GM19328 (cell line): ENCODE results near the gene DDX52.
A peak's percentile ranks its signal among the peaks of the same experiment; 100 is the strongest.
"Not testable (repeated sequence)": the region's sequence is repeated elsewhere in the genome, so short reads cannot be mapped to it uniquely, and the experiment has no call there.

Source experiments
- ATAC-seq: cut with Tn5 transposase; IDR thresholded peaks from one replicate; pipeline ENCODE4 v1.9.1; 2021; ENCODE audit warnings: mild to moderate bottlenecking, moderate library complexity; ENCODE audit not compliant: unreplicated experiment

DDX52 gene

GRCh38 chr17:37643118-37643766, at the start of gene DDX52:
Gene DDX52, minus strand, starts transcription at chr17:37643446. Its CDS starts 26 bp downstream, at chr17:37643420.
- ATAC-seq = peak; percentile 64

DNA sequence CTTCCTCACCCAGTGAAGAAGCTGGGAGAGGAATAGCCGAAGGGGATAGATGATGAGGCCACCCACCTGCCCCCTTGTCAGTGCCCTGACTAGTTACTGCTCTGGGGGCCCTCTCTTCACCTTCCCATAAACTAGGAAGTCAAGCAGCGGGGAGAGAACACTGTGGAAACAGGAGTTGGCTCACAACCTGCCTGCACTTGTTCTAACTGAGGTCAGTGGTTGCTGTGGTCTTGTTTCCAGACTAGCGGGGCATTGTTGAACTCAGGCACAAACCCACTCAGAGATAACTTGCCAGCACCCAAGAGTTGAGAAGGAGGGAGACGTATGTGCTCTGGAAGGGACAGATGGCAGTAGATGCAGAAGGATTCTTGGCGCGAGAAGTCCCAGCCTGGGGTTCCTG, 48.6 kb upstream of the DDX52 start:
- no peak for ATAC-seq

DNA sequence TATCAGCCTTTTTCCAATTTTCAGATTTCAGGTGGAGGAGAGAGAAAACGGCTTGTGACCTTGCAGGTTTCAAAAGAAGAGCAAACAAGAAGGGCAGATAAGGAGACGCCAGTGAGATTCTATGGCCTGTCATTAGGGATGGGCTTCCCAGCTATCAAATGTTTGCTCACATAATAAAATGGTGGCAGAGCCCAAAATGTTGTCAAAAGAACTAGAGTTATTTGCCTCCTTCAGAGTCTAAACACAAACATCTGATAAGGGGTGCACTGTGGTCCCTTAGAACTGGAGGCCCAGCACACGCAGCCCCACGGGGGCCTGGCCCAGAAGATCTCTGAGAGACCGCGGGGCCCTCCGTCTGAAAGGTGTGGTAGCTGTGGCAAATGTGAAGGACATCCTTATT, 46.1 kb upstream of the DDX52 start:
- no peak for ATAC-seq

DNA sequence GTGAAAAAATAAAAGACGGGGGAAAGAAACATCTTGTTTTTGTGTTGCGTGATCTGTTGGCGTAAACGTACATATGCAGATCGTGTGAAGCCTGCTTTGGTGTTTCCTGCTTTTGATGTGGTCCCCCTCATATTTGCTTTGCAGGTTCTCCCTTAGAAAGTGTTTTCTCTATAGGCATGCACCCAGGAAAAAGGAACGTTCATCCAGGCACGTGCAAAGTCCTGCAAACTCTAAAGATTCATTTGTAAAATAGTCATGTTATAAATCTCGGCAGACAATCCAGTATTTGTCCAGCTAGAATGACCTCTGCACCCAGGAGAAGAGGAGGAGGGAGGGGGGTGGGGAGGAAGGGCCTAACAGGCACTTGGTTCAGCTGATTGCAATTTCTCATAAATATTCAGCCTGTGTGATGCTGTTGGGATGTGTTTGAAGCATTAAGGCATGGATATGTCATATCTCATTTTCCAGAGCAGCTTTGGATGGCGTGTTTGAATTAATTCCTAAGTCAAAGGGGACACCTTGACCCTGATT, 40.3 kb upstream of the DDX52 start:
- ATAC-seq = no peak

DNA sequence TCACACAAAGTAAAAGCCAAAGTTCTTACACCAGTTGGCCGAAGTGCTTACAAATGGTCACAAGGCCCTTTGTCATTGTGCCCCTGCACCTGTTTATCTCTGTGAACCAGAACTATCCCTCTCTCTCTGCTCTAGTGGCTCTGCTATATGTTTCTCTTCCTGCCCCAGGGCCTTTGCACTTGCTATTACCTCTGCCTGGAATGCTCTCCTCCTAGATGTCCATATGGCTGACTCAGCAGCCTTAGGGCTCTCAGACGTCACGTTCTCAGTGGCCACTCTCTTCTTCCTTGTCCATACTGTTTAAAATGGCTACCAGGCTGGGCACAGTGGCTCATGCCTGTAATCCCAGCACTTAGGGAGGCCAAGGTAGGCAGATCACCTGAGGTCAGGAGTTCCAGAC, 38.8 kb upstream of the DDX52 start:
- no peak for ATAC-seq

DNA sequence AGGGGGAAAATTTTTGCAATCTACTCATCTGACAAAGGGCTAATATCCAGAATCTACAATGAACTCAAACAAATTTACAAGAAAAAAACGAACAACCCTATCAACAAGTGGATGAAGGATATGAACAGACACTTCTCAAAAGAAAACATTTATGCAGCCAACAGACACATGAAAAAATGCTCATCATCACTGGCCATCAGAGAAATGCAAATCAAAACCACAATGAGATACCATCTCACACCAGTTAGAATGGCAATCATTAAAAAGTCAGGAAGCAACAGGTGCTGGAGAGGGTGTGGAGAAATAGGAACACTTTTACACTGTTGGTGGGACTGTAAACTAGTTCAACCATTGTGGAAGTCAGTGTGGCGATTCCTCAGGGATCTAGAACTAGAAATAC, 36.7 kb upstream of the DDX52 start:
- not testable (repeated sequence) for ATAC-seq

DNA sequence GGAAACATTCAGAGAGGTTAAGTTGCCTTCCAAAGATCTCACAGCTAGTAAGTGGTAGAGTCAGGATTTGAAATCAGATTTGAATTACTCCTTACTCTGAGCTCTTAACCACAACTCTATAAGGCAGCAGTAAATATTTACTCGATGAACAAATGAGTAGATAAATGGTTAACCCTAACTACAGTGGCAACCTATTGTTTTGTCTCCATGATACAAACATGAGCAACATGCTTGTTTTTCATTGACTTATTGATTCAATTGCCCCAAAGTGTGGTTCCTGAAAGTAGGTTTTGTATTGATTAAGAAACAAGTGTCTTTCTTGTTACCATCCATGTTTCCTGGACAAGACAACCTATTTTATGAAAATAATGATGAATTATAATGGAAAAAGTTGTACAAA, 34.8 kb upstream of the DDX52 start:
- ATAC-seq = no peak

GRCh38 chr17:37677021-37677420, 33.8 kb upstream of the DDX52 start:
- no peak for ATAC-seq

GRCh38 chr17:37676115-37676925, 33.1 kb upstream of the DDX52 start:
- ATAC-seq = no peak

GRCh38 chr17:37674511-37674910, 31.3 kb upstream of the DDX52 start:
- ATAC-seq = no peak

DNA sequence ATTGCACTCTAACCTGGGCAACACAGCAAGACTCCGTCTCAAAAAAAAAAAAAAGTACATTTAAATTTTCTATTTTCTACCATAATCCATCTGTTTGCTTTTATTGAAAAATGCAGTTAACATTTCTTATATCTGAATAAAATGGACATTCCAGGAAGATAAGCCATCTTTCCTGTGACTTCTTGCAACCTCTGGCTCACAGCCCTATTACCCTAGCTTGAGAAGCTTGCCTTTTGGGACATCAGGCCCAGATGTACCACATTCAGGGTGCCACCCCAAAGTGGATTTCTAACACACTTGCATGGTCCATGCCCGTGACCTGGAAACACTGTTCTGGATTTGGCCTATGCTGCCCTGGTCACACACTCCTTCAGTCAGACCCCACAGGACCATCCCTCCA, 30.1 kb upstream of the DDX52 start:
- no peak for ATAC-seq

GRCh38 chr17:37672548-37673078, 29.4 kb upstream of the DDX52 start:
- ATAC-seq = no peak

- no peak for ATAC-seq
These were observed 28.7 kb upstream of the DDX52 start for GRCh38 chr17:37671824-37672547.

DNA sequence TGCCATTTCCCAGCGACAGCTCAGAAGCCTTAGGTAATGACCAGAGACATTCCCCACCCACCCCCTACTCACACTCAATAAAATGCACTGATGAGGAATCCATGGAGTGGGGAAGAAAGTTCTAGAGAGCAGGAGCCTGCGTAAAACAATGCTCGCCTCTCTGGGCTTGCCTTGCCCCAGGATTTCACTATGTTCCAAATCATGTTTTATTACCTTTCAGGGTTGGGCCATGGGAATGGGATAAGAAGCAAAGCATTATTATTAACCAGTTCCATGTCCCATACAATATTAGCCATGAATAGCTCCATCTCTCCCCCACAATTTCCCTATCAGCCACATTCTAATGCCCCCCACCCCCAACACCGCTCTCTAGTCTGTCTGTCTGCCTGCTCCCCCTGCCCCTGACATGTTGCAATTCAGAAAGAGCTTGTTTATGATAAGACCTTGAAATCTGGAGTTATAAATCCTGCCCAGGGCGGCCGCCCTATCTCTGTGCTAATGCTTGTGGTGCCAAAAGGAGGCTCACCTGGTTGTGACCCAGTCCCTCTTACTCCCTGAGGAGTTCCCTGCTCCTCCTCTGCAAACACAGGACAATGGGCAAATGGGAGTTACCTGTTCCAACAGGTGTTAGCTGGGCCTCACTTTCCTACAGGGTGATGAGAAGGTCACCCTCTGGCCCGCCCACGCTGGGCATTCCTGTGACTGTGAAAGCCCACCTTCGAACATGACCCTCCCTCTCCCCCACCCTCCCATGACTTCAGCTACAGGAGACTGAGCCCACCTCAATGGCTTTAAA, 28.0 kb upstream of the DDX52 start:
- no peak for ATAC-seq

- ATAC-seq = no peak
These were observed 23.8 kb upstream of the DDX52 start for GRCh38 chr17:37667039-37667438.

- ATAC-seq = no peak
These were observed 21.0 kb upstream of the DDX52 start for GRCh38 chr17:37664214-37664613.

DNA sequence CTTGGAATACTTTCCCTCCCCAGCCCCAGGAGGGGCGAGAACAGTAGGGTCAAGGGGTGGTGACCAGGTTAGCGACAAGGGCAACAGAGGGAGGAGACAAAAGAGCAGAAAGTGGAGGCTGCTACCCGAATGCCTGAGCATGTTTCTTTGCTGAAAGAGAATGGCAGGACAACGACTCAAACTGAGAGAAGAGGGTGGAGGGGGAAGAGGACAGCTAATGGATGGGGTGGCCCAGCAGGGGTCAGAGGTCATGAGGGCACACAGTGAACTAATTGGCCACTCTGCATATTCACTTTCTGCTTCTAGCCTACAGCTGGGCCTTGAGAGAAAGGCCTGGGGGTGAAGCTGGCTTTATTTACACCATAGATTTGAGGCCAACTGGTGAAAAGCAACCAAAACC, 19.1 kb upstream of the DDX52 start:
- ATAC-seq = no peak

DNA sequence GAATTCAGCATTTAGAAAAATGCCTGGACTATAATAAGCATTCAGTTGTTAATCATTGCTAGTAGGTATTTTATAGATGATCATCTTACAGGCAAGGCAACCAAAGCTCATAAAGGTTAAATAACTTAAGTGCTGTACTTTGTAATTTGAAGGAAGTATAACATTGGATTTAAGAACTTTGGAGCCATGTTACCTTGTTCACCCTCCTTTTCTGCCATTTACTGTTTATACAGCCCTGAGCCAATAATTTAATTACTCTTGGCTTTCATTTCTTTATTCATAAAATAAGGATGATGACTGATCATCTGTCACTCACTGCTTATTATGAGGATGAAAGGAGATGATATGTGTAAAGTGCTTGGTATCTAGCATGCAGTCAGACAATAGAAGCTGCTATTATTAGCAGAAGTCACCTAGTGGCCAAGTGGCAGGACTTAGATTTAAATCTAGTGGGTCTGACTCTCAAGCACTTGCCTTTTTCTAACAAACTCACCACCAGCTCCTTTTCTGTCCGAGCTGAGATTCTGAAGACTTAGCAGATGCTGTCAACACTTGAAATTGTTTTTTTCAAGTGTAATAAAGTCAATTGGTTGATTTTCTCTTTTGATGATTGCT, 18.3 kb upstream of the DDX52 start:
- no peak for ATAC-seq

GRCh38 chr17:37659925-37660324, 16.7 kb upstream of the DDX52 start:
- no peak for ATAC-seq

- ATAC-seq = no peak
These were observed 14.0 kb upstream of the DDX52 start for GRCh38 chr17:37657202-37657601.
